GM12864 (cell line): ENCODE results near the gene ANKDD1B.

ENCODE experiments used
- DNase-seq: peaks from one replicate; pipeline ENCODE4 v3.0.0-alpha.2; 2011; ENCODE audit warnings: low read depth
- H3K4me3 ChIP-seq: 2 replicates; pipeline ENCODE4 v1.5.1; 2011; ENCODE audit warnings: mild to moderate bottlenecking, low read depth, low read length, control low read depth
- CTCF ChIP-seq: IDR thresholded peaks from 2 replicates; pipeline ENCODE4 v1.5.1; 2011; ENCODE audit warnings: low read depth, mild to moderate bottlenecking, moderate library complexity, low read length, control low read depth, inconsistent platforms; ENCODE audit errors: missing control alignments

ANKDD1B gene

GRCh38 chr5:75627801-75628200 is 16.5 kb downstream of the ANKDD1B start:
- H3K4me3 ChIP-seq: no peak overlapping the region
- no peak for DNase-seq
- TF ChIP-seq CTCF: no peak

GRCh38 chr5:75630875-75631274 is 19.6 kb downstream of the ANKDD1B start:
- no peak for TF ChIP-seq CTCF
- DNase-seq: no peak
- no peak overlapping the region for H3K4me3 ChIP-seq

- no peak for TF ChIP-seq CTCF
- no peak for DNase-seq
- no peak overlapping the region for H3K4me3 ChIP-seq
Measured at GRCh38 chr5:75632321-75632720, 21.1 kb downstream of the ANKDD1B start.

- DNase-seq: no peak
- no peak overlapping the region for H3K4me3 ChIP-seq
- TF ChIP-seq CTCF: no peak
Measured at GRCh38 chr5:75637949-75638348, 26.7 kb downstream of the ANKDD1B start.

GRCh38 chr5:75639535-75640311 is 28.5 kb downstream of the ANKDD1B start:
- H3K4me3 ChIP-seq: no peak overlapping the region
- TF ChIP-seq CTCF: no peak

GRCh38 chr5:75640395-75640794 is 29.1 kb downstream of the ANKDD1B start:
- DNase-seq: no peak
- H3K4me3 ChIP-seq: no peak overlapping the region
- TF ChIP-seq CTCF: no peak

More at GRCh38 chr5:75639535-75640311, 28.5 kb downstream of the ANKDD1B start:
- DNase-seq: no peak

GRCh38 chr5:75640826-75641225 is 29.6 kb downstream of the ANKDD1B start:
- DNase-seq: no peak
- no peak overlapping the region for H3K4me3 ChIP-seq
- TF ChIP-seq CTCF: no peak
